Keratinocyte (primary cell): Measurements from ENCODE around the gene TMED10. TPM values are rescaled to one million over a fixed set of nuclear protein-coding genes. Genes with fewer than 3 reads are reported as not detected.

Experiments
- DNase-seq: peaks from one replicate; pipeline ENCODE4 v3.0.0-alpha.2; 2011; ENCODE audit warnings: low read depth, missing footprints, low spot score
- FAIRE-seq: peaks from 2 replicates; lab custom pipeline; 2011; peaks lifted over from hg19 to GRCh38; lab: Jason Lieb, UNC
- H2AFZ ChIP-seq: 2 replicates; pipeline ENCODE4 v1.6.0; 2012; ENCODE audit warnings: low read length, control low read depth, inconsistent platforms; ENCODE audit not compliant: control insufficient read depth
- H3K27ac ChIP-seq: 2 replicates; pipeline ENCODE4 v1.5.1; 2011; ENCODE audit warnings: low read length; ENCODE audit not compliant: control insufficient read depth, insufficient read depth
- H3K27me3 ChIP-seq: 3 replicates; pipeline ENCODE4 v1.6.0; 2011; ENCODE audit warnings: low read length; ENCODE audit not compliant: control insufficient read depth, insufficient read depth; ENCODE audit errors: extremely low read depth
- H3K36me3 ChIP-seq, 2 experiments: 2 replicates in 1 of 2; 3 replicates in 1 of 2; pipeline ENCODE4 v1.5.1; 2011; ENCODE audit warnings: low read length in 2 of 2, mild to moderate bottlenecking in 1 of 2; ENCODE audit not compliant: control insufficient read depth in 2 of 2, insufficient read depth in 2 of 2; ENCODE audit errors: extremely low read depth in 1 of 2
- H3K4me1 ChIP-seq: 3 replicates; pipeline ENCODE4 v1.5.1; 2011; ENCODE audit warnings: low read length; ENCODE audit not compliant: control insufficient read depth, insufficient read depth; ENCODE audit errors: extremely low read depth
- H3K4me2 ChIP-seq: 3 replicates; pipeline ENCODE4 v1.6.0; 2011; ENCODE audit warnings: low read depth, low read length; ENCODE audit not compliant: control insufficient read depth, insufficient read depth; ENCODE audit errors: extremely low read depth
- H3K4me3 ChIP-seq, 3 experiments: fragments of 200-600 bp in 1 of 3; sonication (generic) in 1 of 3; 2 replicates in 2 of 3; 3 replicates in 1 of 3; pipeline ENCODE4 v1.5.1; 2011 to 2016; ENCODE audit warnings: low read length in 3 of 3, mild to moderate bottlenecking in 3 of 3, control low read depth in 2 of 3, inconsistent platforms in 1 of 3, low read depth in 1 of 3, mixed read lengths in 1 of 3, mixed run types in 1 of 3, moderate library complexity in 1 of 3; ENCODE audit not compliant: control insufficient read depth in 2 of 3, insufficient read depth in 2 of 3; ENCODE audit errors: extremely low read depth in 1 of 3
- H3K79me2 ChIP-seq: 2 replicates; pipeline ENCODE4 v1.6.0; 2012; ENCODE audit warnings: low read length; ENCODE audit not compliant: control insufficient read depth, insufficient read depth
- H3K9ac ChIP-seq: 3 replicates; pipeline ENCODE4 v1.6.0; 2011; ENCODE audit warnings: low read length; ENCODE audit not compliant: control insufficient read depth, insufficient read depth; ENCODE audit errors: extremely low read depth
- H3K9me1 ChIP-seq: 3 replicates; pipeline ENCODE4 v1.6.0; 2011; ENCODE audit warnings: low read length; ENCODE audit not compliant: control insufficient read depth, insufficient read depth; ENCODE audit errors: extremely low read depth
- H3K9me3 ChIP-seq: 2 replicates; pipeline ENCODE4 v1.5.1; 2012; ENCODE audit warnings: low read depth, low read length; ENCODE audit not compliant: control insufficient read depth
- H4K20me1 ChIP-seq: 3 replicates; pipeline ENCODE4 v1.6.0; 2011; ENCODE audit warnings: low read length; ENCODE audit not compliant: control insufficient read depth, insufficient read depth; ENCODE audit errors: extremely low read depth
- CTCF ChIP-seq, 3 experiments: IDR thresholded peaks in 1 of 3; conservative IDR thresholded peaks in 1 of 3; optimal IDR thresholded peaks in 1 of 3; 2 replicates in 2 of 3; 3 replicates in 1 of 3; pipeline versions ENCODE3 to v1.5.1; 2011; ENCODE audit warnings: low read length in 3 of 3, mild to moderate bottlenecking in 3 of 3, moderate library complexity in 2 of 3, control low read depth in 1 of 3, inconsistent platforms in 1 of 3; ENCODE audit not compliant: insufficient read depth in 2 of 3; ENCODE audit errors: extremely low read depth in 1 of 3
- EZH2 ChIP-seq: IDR thresholded peaks from one replicate; pipeline ENCODE4 v1.6.1; 2012; ENCODE audit warnings: inconsistent platforms, mild to moderate bottlenecking, low read length, moderate library complexity
- dilution Hi-C: fragments of 300-500 bp; cut with MboI; formaldehyde crosslinking; loops from one replicate; pipeline ENCODE4 v1.7.0; 2020; ENCODE audit warnings: low sequenced_read_pairs; ENCODE audit not compliant: extremely low pct_ligation_motif_present
- polyA plus RNA-seq, 5 experiments: library from polyadenylated mRNA; depleted of rRNA in 3 of 5; stranded (reverse) in 3 of 5; stranded (forward) in 1 of 5; unstranded in 1 of 5; fragments of >200 nt; gene quantifications; 1 replicate in 1 of 5; 2 replicates in 3 of 5; 3 replicates in 1 of 5; pipeline versions ENCODE4 v1.2.1 to v1.2.3, GENCODE V29; 2011 to 2012; ENCODE audit warnings: missing spikeins in 2 of 5, low read depth in 1 of 5, low replicate concordance in 1 of 5

The TMED10 gene
- polyA plus RNA-seq, 1 donor (not counting 4 experiments of a cell fraction or from before 2014, with no cell fraction given) = 428 TPM

GRCh38 chr14:75143761-75144527 lies 32.5 kb downstream of the TMED10 start:
- no peak overlapping the region for H3K27ac ChIP-seq
- FAIRE-seq = no peak
- no peak for TF ChIP-seq EZH2
- TF ChIP-seq CTCF (optimal IDR thresholded peaks at IDR 0.05 in 1 of 3, IDR thresholded peaks at IDR 0.05 in 1 of 3, conservative IDR thresholded peaks at IDR 0.05 in 1 of 3; ENCODE audit: extremely low read depth in 1 of 3, insufficient read depth in 2 of 3, low read length in 3 of 3) = no peak
- H3K9me3 ChIP-seq = no peaks in the 10 kb centered on the region
- H3K9me1 ChIP-seq = peaks cover 2% of the 10 kb centered on the region
- peaks cover 56% of the 10 kb centered on the region for H3K79me2 ChIP-seq
- no peak overlapping the region for H3K4me2 ChIP-seq
- no peak overlapping the region for H3K9ac ChIP-seq
- no peaks in the 10 kb centered on the region for H3K4me1 ChIP-seq
- H4K20me1 ChIP-seq = peaks cover 10% of the 10 kb centered on the region
- peaks cover 10 to 17% of the 10 kb centered on the region in 2 experiments for H3K36me3 ChIP-seq
- no peak overlapping the region for H2AFZ ChIP-seq
- no peak overlapping the region for H3K4me3 ChIP-seq
- H3K27me3 ChIP-seq = no peaks in the 10 kb centered on the region
- DNase-seq = no peak
- dilution Hi-C loops = no loop called here

GRCh38 chr14:75142494-75142893 lies 33.9 kb downstream of the TMED10 start:
- no peak for FAIRE-seq
- peaks cover 2% of the 10 kb centered on the region for H3K9me1 ChIP-seq
- H3K9me3 ChIP-seq = no peaks in the 10 kb centered on the region
- H4K20me1 ChIP-seq = peaks cover 10% of the 10 kb centered on the region
- H3K27ac ChIP-seq = no peak overlapping the region
- dilution Hi-C loops = no loop called here
- peaks cover 10 to 13% of the 10 kb centered on the region in 2 experiments for H3K36me3 ChIP-seq
- H3K9ac ChIP-seq = no peak overlapping the region
- H3K27me3 ChIP-seq = no peaks in the 10 kb centered on the region
- no peaks in the 10 kb centered on the region for H3K4me1 ChIP-seq
- H3K4me2 ChIP-seq = no peak overlapping the region
- no peak for DNase-seq
- no peak for TF ChIP-seq EZH2
- TF ChIP-seq CTCF (optimal IDR thresholded peaks at IDR 0.05 in 1 of 3, IDR thresholded peaks at IDR 0.05 in 1 of 3, conservative IDR thresholded peaks at IDR 0.05 in 1 of 3; ENCODE audit: extremely low read depth in 1 of 3, insufficient read depth in 2 of 3, low read length in 3 of 3) = no peak
- H2AFZ ChIP-seq = no peak overlapping the region
- H3K79me2 ChIP-seq = peaks cover 60% of the 10 kb centered on the region
- H3K4me3 ChIP-seq = no peak overlapping the region
